Smooth muscle cell of bladder (primary cell): Measurements from ENCODE around the gene ADRB1. TPM values are rescaled to one million over a fixed set of nuclear protein-coding genes. Genes with fewer than 3 reads are reported as not detected.

Experiments
- total RNA-seq: library from RNA; depleted of rRNA; stranded (reverse); fragments of >200 nt; gene quantifications from 2 replicates; pipeline ENCODE4 v1.2.3, GENCODE V29; 2014

The ADRB1 gene
- total RNA-seq: not detected in 2 replicates

DNA sequence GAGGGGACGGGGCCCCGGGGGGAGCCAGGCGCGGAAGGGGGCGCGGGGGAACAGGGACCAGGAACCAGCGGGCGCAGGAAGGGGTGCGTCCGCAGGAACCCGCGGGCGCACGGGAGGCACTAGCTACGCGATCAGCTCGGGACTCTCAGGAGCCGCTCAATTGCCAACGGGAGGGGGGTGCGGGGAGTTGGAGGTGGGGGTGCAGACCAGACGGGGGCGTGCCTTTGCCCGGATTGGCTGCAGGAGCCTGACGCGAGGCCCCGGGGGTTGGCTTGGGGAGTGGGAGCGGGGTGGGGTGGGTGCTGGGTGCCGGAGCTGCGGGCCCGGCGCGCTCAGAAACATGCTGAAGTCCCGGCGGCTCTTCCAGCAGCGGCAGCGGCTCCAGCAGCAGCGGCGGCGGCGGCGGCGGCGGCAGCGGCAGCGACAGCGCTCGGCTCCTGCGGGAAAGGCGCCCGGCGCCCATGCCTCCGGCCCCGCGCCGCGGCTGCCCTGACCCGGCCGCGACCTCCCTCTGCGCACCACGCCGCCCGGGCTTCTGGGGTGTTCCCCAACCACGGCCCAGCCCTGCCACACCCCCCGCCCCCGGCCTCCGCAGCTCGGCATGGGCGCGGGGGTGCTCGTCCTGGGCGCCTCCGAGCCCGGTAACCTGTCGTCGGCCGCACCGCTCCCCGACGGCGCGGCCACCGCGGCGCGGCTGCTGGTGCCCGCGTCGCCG is at the start of gene ADRB1:
ADRB1 (plus strand) TSS at position 335 of the 715 bp plus-strand sequence; CDS start at position 602, 267 bp downstream.

Other genes with a start within 250 kb of the ADRB1 start
- gene DCLRE1A, start 189.8 kb upstream of the ADRB1 start, total RNA-seq: 3.5 and 4.8 TPM in 2 replicates
- 7.0 and 8.0 TPM in 2 replicates for gene NHLRC2, start 189.2 kb upstream of the ADRB1 start, total RNA-seq
- 12.9 and 15.1 TPM in 2 replicates for gene CCDC186, start 130.3 kb downstream of the ADRB1 start, total RNA-seq
- gene TDRD1, start 135.5 kb downstream of the ADRB1 start, total RNA-seq: under 0.01 and 0.83 TPM in 2 replicates
- gene VWA2, start 195.4 kb downstream of the ADRB1 start, total RNA-seq: 0.14 TPM in 1 of 2 replicates, not detected in the other